ENCODE data around the gene SPC24.

DNA sequence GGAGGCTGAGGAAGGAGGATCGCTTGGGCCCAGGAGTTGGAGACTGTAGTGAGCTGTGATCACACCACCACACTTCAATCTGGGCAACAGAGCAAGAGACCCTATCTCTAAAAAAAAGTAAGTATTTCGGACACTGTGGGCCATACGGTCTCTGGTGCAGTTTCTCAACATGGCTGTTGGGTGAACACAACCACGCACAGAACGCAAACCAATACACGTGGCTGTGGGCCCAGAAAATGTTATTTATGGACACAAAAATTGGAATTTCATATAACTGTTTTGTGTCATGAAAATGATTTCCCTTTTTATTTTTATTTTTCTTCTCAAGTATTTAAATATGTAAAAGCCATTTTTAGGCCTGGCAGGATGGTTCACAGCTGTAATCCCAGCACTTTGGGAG is 46.8 kb downstream of the SPC24 start:
- TF ChIP-seq FOXM1 (IDR thresholded peaks at IDR 0.05; ENCODE audit: borderline replicate concordance) (no peak), ZNF384 (IDR thresholded peaks at IDR 0.05) (no peak), LEF1 (IDR thresholded peaks at IDR 0.05; ENCODE audit: borderline replicate concordance) (no peak), FOXA1 (IDR thresholded peaks at IDR 0.05) (no peak), BHLHE40 (IDR thresholded peaks at IDR 0.05; ENCODE audit: borderline replicate concordance) (no peak), L3MBTL2 (conservative IDR thresholded peaks at IDR 0.05) (no peak), SP1 (IDR thresholded peaks at IDR 0.05) (no peak), TARDBP (IDR thresholded peaks at IDR 0.05) (no peak), SUZ12 (IDR thresholded peaks at IDR 0.05) (no peak)
